Neural cell (in vitro differentiated cells): Measurements from ENCODE around the gene CSNK2B. TPM values are rescaled to one million over a fixed set of nuclear protein-coding genes. Genes with fewer than 3 reads are reported as not detected.

Experiments
- H2AFZ ChIP-seq: fragments of 200-600, 300-800 bp; sonication (generic), shearing (Covaris generic); 2 replicates; pipeline ENCODE4 v1.6.0; 2014; ENCODE audit warnings: low read depth, mild to moderate bottlenecking, antibody characterized with exemption, low read length, moderate library complexity
- H3F3A ChIP-seq: fragments of 200-600 bp; shearing (Covaris generic); 2 replicates; pipeline ENCODE4 v1.6.1; 2016; ENCODE audit warnings: mild to moderate bottlenecking, moderate library complexity, mixed read lengths, antibody characterized with exemption, low read length; ENCODE audit not compliant: insufficient read depth, poor library complexity, severe bottlenecking
- H3K27ac ChIP-seq: fragments of 200-600, 300-800 bp; sonication (generic), shearing (Covaris generic); 2 replicates; pipeline ENCODE4 v1.5.1; 2014; ENCODE audit warnings: mild to moderate bottlenecking, low read length, moderate library complexity
- H3K27me3 ChIP-seq: fragments of 300-800, 200-600 bp; sonication (generic), shearing (Covaris generic); 2 replicates; pipeline ENCODE4 v1.6.0; 2014; ENCODE audit warnings: mild to moderate bottlenecking, low read depth, low read length, moderate library complexity; ENCODE audit not compliant: insufficient read depth
- H3K36me3 ChIP-seq: fragments of 300-800, 200-600 bp; sonication (generic), shearing (Covaris generic); 2 replicates; pipeline ENCODE4 v1.5.1; 2014; ENCODE audit warnings: mild to moderate bottlenecking, antibody characterized with exemption, low read length, moderate library complexity; ENCODE audit not compliant: insufficient read depth
- H3K4me2 ChIP-seq: fragments of 300-800, 200-600 bp; sonication (generic), shearing (Covaris generic); 2 replicates; pipeline ENCODE4 v1.6.0; 2014; ENCODE audit warnings: mild to moderate bottlenecking, low read length
- H3K4me3 ChIP-seq: fragments of 300-800, 200-600 bp; sonication (generic), shearing (Covaris generic); 2 replicates; pipeline ENCODE4 v1.5.1; 2014; ENCODE audit warnings: mild to moderate bottlenecking, low read length, moderate library complexity
- H3K79me2 ChIP-seq: fragments of 200-600 bp; shearing (Covaris generic); replicated peaks from 2 replicates; pipeline ENCODE4 v1.6.0; 2014; ENCODE audit warnings: mild to moderate bottlenecking, low read length, moderate library complexity; ENCODE audit not compliant: insufficient read depth
- H3K9ac ChIP-seq: fragments of 300-800, 200-600 bp; sonication (generic), shearing (Covaris generic); 2 replicates; pipeline ENCODE4 v1.6.1; 2016; ENCODE audit warnings: mild to moderate bottlenecking, low read length, mixed read lengths
- H3K9me2 ChIP-seq: fragments of 200-600 bp; shearing (Covaris generic); 2 replicates; pipeline ENCODE4 v1.6.1; 2016; ENCODE audit warnings: mild to moderate bottlenecking, low read length, mixed read lengths; ENCODE audit not compliant: insufficient read depth
- H3K9me3 ChIP-seq: fragments of 200-600, 300-800 bp; sonication (generic), shearing (Covaris generic); 2 replicates; pipeline ENCODE4 v1.6.1; 2016; ENCODE audit warnings: mild to moderate bottlenecking, mixed run types, low read length, moderate library complexity, mixed read lengths
- H4K20me1 ChIP-seq: fragments of 200-600 bp; shearing (Covaris generic); 2 replicates; pipeline ENCODE4 v1.6.1; 2016; ENCODE audit warnings: mild to moderate bottlenecking, mixed run types; ENCODE audit not compliant: insufficient read depth
- CTCF ChIP-seq: fragments of 450-650 bp; IDR thresholded peaks from 2 replicates; pipeline ENCODE4 v1.5.1; 2014; ENCODE audit warnings: antibody characterized with exemption, mild to moderate bottlenecking, moderate library complexity; ENCODE audit not compliant: poor library complexity, severe bottlenecking
- EP300 ChIP-seq: fragments of 450-650 bp; conservative IDR thresholded peaks from 2 replicates; pipeline ENCODE4 v1.6.1; 2014; ENCODE audit warnings: antibody characterized with exemption, mild to moderate bottlenecking, moderate library complexity; ENCODE audit not compliant: poor library complexity, severe bottlenecking
- EZH2 ChIP-seq: fragments of 200-600, 300-800 bp; shearing (Covaris generic), sonication (generic); IDR thresholded peaks from 2 replicates; pipeline ENCODE4 v1.6.1; 2014; ENCODE audit warnings: antibody characterized with exemption, low read length, borderline replicate concordance, mild to moderate bottlenecking; ENCODE audit not compliant: insufficient read depth, poor library complexity, severe bottlenecking
- MXI1 ChIP-seq: fragments of 450-650 bp; conservative IDR thresholded peaks from 2 replicates; pipeline ENCODE4 v1.6.1; 2014; ENCODE audit warnings: antibody characterized with exemption, mild to moderate bottlenecking; ENCODE audit not compliant: poor library complexity, severe bottlenecking
- POLR2AphosphoS5 ChIP-seq: IDR thresholded peaks from 2 replicates; pipeline ENCODE4 v1.6.1; 2012
- RAD21 ChIP-seq: fragments of 450-650 bp; conservative IDR thresholded peaks from 2 replicates; pipeline ENCODE4 v1.6.1; 2014; ENCODE audit warnings: antibody characterized with exemption, mild to moderate bottlenecking, moderate library complexity
- REST ChIP-seq: IDR thresholded peaks from 2 replicates; pipeline ENCODE4 v1.6.1; 2012; ENCODE audit warnings: borderline replicate concordance
- SMC3 ChIP-seq: fragments of 450-650 bp; conservative IDR thresholded peaks from 2 replicates; pipeline ENCODE4 v1.6.1; 2014; ENCODE audit warnings: antibody characterized with exemption, mild to moderate bottlenecking, moderate library complexity; ENCODE audit not compliant: poor library complexity
- TAF1 ChIP-seq: IDR thresholded peaks from 2 replicates; pipeline ENCODE4 v1.6.1; 2012; ENCODE audit warnings: low read depth
- polyA plus RNA-seq: library from polyadenylated mRNA; depleted of rRNA; stranded (reverse); fragments of >200 nt; gene quantifications from 2 replicates; pipeline ENCODE4 v1.2.3, GENCODE V29; 2014

Gene CSNK2B
- polyA plus RNA-seq, 1 donor from 2014 or later = 135 TPM

GRCh38 chr6:31683591-31683990 lies 17.7 kb downstream of the CSNK2B start:
- peak overlapping the region; percentile 53 for H3K27ac ChIP-seq
- H3K9ac ChIP-seq = peak overlapping the region; percentile 46
- no peaks in the 10 kb centered on the region for H3K9me3 ChIP-seq
- no peaks in the 10 kb centered on the region for H3K9me2 ChIP-seq
- H2AFZ ChIP-seq = no peak overlapping the region
- no peaks in the 10 kb centered on the region for H4K20me1 ChIP-seq
- H3K4me2 ChIP-seq = no peak overlapping the region
- H3K27me3 ChIP-seq = no peaks in the 10 kb centered on the region
- H3K4me3 ChIP-seq = peak overlapping the region; percentile 34
- H3K79me2 ChIP-seq = no peaks in the 10 kb centered on the region
- no peak for TF ChIP-seq TAF1
- TF ChIP-seq CTCF = no peak
- TF ChIP-seq EP300 = no peak
- no peak for TF ChIP-seq MXI1
- no peak for TF ChIP-seq REST
- TF ChIP-seq SMC3 = no peak
- TF ChIP-seq EZH2 = no peak
- TF ChIP-seq POLR2AphosphoS5 = no peak
- no peak for TF ChIP-seq RAD21
- H3F3A ChIP-seq = no peaks in the 10 kb centered on the region
- H3K36me3 ChIP-seq = peaks cover 4% of the 10 kb centered on the region

GRCh38 chr6:31686483-31686882 lies 20.6 kb downstream of the CSNK2B start:
- Histone ChIP-seq H3K9me2 (no peaks in the 10 kb centered on the region), H3K27ac (no peak overlapping the region), H4K20me1 (no peaks in the 10 kb centered on the region), H3F3A (no peaks in the 10 kb centered on the region), H3K4me3 (no peak overlapping the region), H3K9ac (no peak overlapping the region), H3K9me3 (no peaks in the 10 kb centered on the region), H3K27me3 (no peaks in the 10 kb centered on the region), H3K4me2 (no peak overlapping the region), H3K79me2 (no peaks in the 10 kb centered on the region), H3K36me3 (peaks cover 4% of the 10 kb centered on the region), H2AFZ (no peak overlapping the region)
- TF ChIP-seq EZH2 (no peak), EP300 (no peak), REST (no peak), TAF1 (no peak), MXI1 (no peak), CTCF (no peak), RAD21 (no peak), SMC3 (no peak), POLR2AphosphoS5 (no peak)
